HG02938 (cell line): ENCODE measurements around the gene NBEAL2.
A peak's percentile ranks its signal among the peaks of the same experiment; 100 is the strongest.
"Not testable (repeated sequence)": the region's sequence is repeated elsewhere in the genome, so short reads cannot be mapped to it uniquely, and the experiment has no call there.

Experiments used
- ATAC-seq: cut with Tn5 transposase; IDR thresholded peaks from one replicate; pipeline ENCODE4 v1.9.1; 2021; ENCODE audit warnings: mild to moderate bottlenecking, moderate library complexity; ENCODE audit not compliant: unreplicated experiment

The NBEAL2 gene

DNA sequence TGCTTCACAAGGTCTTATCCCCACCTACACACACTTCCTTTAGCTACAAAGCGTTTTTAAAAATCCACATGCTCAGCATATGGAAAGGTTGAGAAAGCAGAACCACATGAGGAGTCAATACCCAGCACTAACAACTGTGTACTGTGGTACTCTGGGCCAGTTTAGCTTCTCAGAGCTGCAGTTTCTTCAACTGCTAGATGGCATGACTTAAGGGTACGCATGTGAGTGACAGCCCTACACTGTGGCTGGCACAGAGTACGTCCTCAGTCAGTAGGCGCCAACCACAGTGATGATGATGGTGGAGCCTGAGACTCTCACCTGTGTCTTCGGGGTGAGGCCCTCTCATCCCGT, 20.3 kb upstream of the NBEAL2 start:
- no peak for ATAC-seq

DNA sequence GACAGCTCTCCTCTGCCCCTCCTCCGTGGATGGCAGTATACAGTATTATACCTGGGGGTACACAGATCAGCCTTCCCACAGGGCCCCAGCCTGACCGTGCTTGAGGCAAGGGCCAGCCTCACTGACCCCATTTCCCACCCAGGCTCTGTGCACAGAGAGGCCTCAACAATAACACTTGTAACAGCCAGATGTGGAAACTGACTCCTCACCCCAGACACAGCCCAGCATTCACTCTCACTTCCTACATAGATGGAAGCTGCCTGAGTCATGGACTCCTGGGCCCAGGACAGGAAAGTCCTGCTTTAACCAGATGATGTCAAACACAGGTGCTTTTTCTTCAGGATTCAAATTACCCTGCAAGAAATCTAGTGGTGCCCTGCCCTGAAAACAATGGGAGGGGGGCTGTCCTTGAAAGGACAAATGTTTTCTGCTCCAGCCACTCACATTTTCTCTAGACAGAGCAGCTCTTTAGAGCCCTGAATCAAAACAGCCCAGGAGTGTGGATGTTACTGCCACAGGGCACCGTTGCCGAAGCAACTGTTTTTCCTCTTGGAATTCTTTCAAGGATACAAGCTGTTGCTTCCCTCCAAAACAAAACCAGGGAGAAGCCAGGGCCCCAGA, 19.3 kb upstream of the NBEAL2 start:
- no peak for ATAC-seq

DNA sequence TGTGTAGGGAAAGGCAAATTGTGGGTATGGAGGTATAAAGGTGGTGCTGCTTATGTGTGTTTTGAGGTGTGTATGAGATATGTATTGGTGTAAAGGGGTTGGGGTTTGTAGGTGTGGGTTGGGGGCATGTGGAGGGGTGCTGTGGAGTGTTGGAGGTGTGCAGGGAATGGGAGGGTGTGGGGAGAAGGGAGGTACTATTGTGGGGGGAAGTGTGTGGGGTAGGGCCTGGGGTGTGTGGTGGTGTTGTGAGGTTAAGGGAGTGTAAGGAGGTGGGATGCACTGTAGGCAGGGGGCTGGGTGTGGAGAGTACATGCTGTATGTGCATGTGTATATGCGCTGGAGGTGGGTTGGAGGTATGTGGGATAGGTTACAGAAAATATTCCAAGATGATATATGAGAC, 18.6 kb upstream of the NBEAL2 start:
- ATAC-seq: no peak

DNA sequence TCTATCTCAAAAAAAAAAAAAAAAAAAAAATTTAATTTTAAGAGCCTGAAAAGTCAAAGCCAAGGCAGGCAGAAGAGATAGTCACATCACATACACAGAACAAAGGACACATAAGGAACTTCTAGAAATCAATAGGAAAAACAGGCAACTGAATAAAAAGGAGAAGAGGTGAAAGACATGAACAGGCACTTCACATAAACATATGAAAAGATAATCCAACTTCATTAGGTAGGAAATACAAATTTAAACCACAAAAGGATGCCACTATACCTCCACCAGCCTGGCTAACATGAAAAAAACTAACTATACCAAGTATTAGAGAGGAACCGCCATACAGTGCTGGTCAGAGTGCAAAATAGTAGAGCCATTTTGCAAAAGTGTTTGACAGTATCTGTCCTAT, 17.0 kb upstream of the NBEAL2 start:
- no peak for ATAC-seq

DNA sequence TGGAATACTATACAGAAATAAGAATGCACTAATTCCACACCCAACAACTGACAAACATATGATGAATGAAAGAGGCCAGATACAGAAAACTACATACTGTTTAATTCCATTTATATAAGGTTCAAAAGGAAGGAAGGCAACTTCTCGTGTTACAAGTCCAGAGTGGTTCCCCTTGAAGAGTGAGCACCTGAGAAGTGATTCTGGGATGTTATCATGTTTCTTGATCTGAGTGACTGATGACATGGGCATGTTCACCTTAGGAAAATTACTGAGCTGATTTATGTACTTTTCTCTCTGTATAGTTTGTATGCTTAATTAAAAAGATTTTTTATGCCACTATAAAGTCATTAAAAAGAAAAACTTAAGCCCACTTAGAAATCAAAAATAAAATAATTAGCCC, 16.5 kb upstream of the NBEAL2 start:
- no peak for ATAC-seq

- ATAC-seq: not testable (repeated sequence)
These were observed 15.4 kb upstream of the NBEAL2 start for GRCh38 chr3:46964038-46964590.

DNA sequence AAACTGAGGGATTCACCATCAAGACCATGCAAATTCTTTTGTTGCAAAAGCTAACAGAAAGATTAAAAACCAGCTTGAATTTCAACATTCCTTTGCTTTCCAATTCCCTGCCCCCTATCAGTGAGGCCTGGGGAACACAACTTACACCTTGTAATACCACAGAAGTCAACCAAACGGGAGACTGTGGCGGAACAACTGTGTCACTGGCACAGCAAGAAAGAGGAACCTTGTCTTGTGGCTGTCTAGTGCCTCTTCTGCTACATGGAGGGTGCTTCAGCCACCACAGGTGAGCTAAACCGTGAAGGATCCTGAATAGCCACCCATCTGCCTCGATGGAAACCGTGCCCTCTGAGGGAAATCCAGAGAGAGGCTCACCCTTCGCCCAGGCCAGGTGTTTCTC, 14.3 kb upstream of the NBEAL2 start:
- no peak for ATAC-seq

DNA sequence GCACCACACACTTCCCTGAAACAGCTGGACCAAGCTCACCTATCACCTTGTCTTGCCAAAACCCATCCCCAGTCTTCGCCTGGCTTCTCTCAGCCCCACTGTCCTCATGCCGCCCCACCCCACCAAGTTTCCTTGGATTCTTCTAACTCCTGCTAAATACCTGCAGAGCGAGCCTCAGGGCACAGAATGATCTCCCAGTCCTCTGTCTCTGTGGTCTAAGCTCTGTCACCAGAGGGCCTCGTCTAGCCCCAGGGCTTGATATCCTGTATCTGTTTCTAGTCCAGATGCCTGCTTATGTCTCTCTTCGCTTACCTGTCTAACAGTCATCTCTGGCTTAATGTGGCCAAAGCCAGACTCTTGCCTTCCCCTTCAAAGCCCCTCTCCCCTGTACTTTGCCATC, 12.7 kb upstream of the NBEAL2 start:
- no peak for ATAC-seq

DNA sequence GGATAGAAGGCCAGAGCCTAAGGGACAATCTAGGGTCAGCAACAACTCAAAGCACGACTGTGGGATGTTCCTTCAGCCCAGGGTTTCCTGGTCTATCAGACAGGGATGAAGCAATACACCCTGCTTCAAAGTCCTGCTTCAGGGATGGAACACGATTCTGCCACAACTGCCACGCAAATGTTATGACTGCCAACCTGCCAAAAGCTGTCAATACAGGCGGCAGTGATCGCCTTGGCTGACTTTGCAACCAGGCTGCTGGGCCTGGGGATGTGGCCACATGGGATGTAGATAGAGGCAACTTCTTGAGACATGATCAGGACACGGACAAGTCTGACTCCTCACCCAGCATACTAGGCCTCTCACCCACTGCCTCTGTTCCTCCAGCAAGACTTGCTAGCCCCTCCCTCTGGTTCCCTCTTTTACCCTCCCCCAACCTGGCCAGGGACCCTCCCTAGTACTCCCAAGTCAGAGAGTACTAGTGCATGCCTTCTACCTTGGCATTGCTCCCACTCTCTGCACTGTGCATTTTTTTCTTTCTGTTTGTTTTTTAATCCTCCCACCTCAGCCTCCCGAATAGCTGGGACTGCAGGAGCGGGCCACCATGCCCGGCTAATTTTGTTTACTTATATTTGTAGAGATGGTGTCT, 10.6 kb upstream of the NBEAL2 start:
- ATAC-seq: no peak

- ATAC-seq: no peak
These were observed 8.9 kb upstream of the NBEAL2 start for GRCh38 chr3:46970391-46971091.

GRCh38 chr3:46971151-46971550, 8.3 kb upstream of the NBEAL2 start:
- ATAC-seq: no peak

- no peak for ATAC-seq
These were observed 7.7 kb upstream of the NBEAL2 start for GRCh38 chr3:46971742-46972141.

GRCh38 chr3:46972396-46972795, 7.1 kb upstream of the NBEAL2 start:
- ATAC-seq: no peak

- no peak for ATAC-seq
These were observed 4.9 kb upstream of the NBEAL2 start for GRCh38 chr3:46974421-46975171.

GRCh38 chr3:46976326-46977190, 2.9 kb upstream of the NBEAL2 start, which contains the start of gene CCDC12:
CCDC12 (minus strand) TSS chr3:46976745; CDS start chr3:46976732, 13 bp downstream.
- peak; percentile 63 for ATAC-seq

GRCh38 chr3:46977811-46978195, 1.7 kb upstream of the NBEAL2 start:
- no peak for ATAC-seq

DNA sequence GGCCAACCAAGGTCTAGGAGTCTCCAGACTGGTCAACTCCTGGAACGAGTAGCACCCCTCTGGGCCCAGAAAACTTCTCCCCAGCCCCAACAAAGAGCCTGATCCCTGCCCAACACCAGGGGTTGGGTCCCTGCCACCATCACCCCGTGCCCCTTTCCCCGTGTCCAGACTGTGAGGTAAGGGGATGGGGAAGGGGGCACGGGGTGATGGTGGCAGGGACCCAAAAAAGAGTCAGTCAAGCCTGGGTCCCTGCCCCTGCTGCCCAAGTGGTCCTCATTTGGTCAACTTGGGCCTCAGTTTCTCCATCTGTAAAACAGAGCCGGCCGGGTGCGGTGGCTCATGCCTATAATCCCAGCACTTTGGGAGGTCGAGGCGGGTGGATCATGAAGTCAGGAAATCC, 1.1 kb upstream of the NBEAL2 start:
- ATAC-seq: no peak

GRCh38 chr3:46979958-46980497, 562 bp downstream of the NBEAL2 start:
- ATAC-seq: peak; percentile 6

DNA sequence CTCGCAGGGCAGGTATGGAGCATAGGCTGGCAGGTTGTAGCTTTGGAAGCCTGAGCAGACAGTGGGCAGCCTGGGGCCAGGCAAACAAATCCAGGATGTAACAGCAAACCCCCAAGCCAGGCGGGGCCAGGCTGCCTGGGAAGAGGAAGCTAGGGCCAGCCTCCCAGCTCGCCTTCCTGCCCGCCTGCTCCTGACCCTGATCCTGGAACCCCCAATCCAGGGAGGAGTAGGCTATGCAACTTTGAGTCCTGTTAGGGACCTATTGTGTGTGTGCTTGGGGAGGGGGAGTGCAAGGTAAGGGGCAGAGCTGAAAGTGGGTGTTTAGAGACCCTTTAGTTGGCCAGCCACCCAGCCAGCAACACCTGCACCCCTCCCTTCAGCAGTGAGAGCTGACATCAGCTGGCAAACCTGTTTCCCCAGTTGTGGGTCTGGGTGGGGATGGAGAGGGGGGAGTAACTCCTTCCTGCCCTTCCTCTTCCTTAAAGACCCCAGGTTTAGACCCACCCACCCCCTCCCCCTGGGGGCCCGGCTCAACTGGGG, 2.5 kb downstream of the NBEAL2 start:
- ATAC-seq: no peak

GRCh38 chr3:46982546-46982945, 3.1 kb downstream of the NBEAL2 start:
- ATAC-seq: no peak
